Forelimb muscle (tissue), 1 donor: ENCODE results near the gene DNAJA3. TPM values are rescaled to one million over a fixed set of nuclear protein-coding genes. Genes with fewer than 3 reads are reported as not detected.

Source experiments
- DNase-seq: peaks from one replicate; pipeline ENCODE4 v3.0.0-alpha.2; 2013; ENCODE audit warnings: low read depth
- polyA plus RNA-seq: library from polyadenylated mRNA; unstranded; fragments of 120-200 nt; gene quantifications from one replicate; pipeline ENCODE4 v1.2.1, GENCODE V29; 2013; ENCODE audit not compliant: insufficient read length

DNAJA3 gene
- polyA plus RNA-seq, result 29.6 TPM

GRCh38 chr16:4425378-4426020 lies at the start of gene DNAJA3:
Gene DNAJA3 (plus strand): TSS chr16:4425868. CDS start chr16:4425882, 14 bp downstream.
- peak; percentile 84 for DNase-seq

- no peak for DNase-seq
These were observed 49.4 kb upstream of the DNAJA3 start for GRCh38 chr16:4376126-4376892.

- no peak for DNase-seq
These were observed 48.6 kb upstream of the DNAJA3 start for GRCh38 chr16:4376893-4377572.

GRCh38 chr16:4377573-4378154 lies 48.0 kb upstream of the DNAJA3 start:
- no peak for DNase-seq

- no peak for DNase-seq
These were observed 47.5 kb upstream of the DNAJA3 start for GRCh38 chr16:4378161-4378666.

GRCh38 chr16:4378999-4379690 lies 46.5 kb upstream of the DNAJA3 start:
- DNase-seq, result no peak

GRCh38 chr16:4380119-4381063 lies 45.3 kb upstream of the DNAJA3 start:
- no peak for DNase-seq

GRCh38 chr16:4381072-4381934 lies 44.4 kb upstream of the DNAJA3 start:
- no peak for DNase-seq

GRCh38 chr16:4381935-4382794 lies 43.5 kb upstream of the DNAJA3 start:
- DNase-seq, result no peak

GRCh38 chr16:4382795-4383357 lies 42.8 kb upstream of the DNAJA3 start:
- DNase-seq, result no peak

- DNase-seq, result no peak
These were observed 41.9 kb upstream of the DNAJA3 start for GRCh38 chr16:4383591-4384444.

GRCh38 chr16:4384509-4384942 lies 41.1 kb upstream of the DNAJA3 start:
- DNase-seq, result no peak

GRCh38 chr16:4385066-4385788 lies 40.4 kb upstream of the DNAJA3 start:
- no peak for DNase-seq

- no peak for DNase-seq
These were observed 39.7 kb upstream of the DNAJA3 start for GRCh38 chr16:4385789-4386450.

GRCh38 chr16:4386451-4386805 lies 39.2 kb upstream of the DNAJA3 start:
- no peak for DNase-seq
